A673 (cell line): ENCODE data around the gene WNK2. TPM values are rescaled to one million over a fixed set of nuclear protein-coding genes. Genes with fewer than 3 reads are reported as not detected.

Source experiments
- BruUV-seq: library from RNA; stranded (reverse); fragments of 400-500 nt; replicated peaks from 2 replicates; lab custom pipeline; 2021; lab: Mats Ljungman, UMichigan
- CTCF ChIA-PET: fragments of 300-600 bp; sonication (Branson Sonifier 250); formaldehyde crosslinking; loops from one replicate; lab custom pipeline; 2022; ENCODE audit warnings: antibody characterized with exemption; lab: Charles Lee
- POLR2A ChIA-PET: fragments of 300-600 bp; sonication (Branson Sonifier 250); formaldehyde crosslinking; loops from one replicate; lab custom pipeline; 2022; ENCODE audit warnings: antibody characterized with exemption; ENCODE audit not compliant: low non-redundant PET; lab: Charles Lee
- DNase-seq: peaks from one replicate; pipeline ENCODE4 v3.0.0-alpha.2; 2015; ENCODE audit warnings: low spot score
- H3K27ac ChIP-seq: fragments of 200-600 bp; sonication (generic); 2 replicates; pipeline ENCODE4 v1.5.1; 2016; ENCODE audit warnings: mixed run types, low read depth, mild to moderate bottlenecking, mixed read lengths, antibody characterized with exemption, low read length; ENCODE audit not compliant: poor library complexity, severe bottlenecking
- H3K27me3 ChIP-seq: fragments of 200-600 bp; sonication (generic); replicated peaks from 2 replicates; pipeline ENCODE4 v1.6.1; 2017; ENCODE audit warnings: mixed run types, low read depth, mild to moderate bottlenecking, mixed read lengths, antibody characterized with exemption, low read length; ENCODE audit not compliant: insufficient read depth, poor library complexity
- H3K36me3 ChIP-seq: fragments of 200-600 bp; sonication (generic); 2 replicates; pipeline ENCODE4 v1.6.1; 2016; ENCODE audit warnings: mixed run types, mild to moderate bottlenecking, mixed read lengths, antibody characterized with exemption, low read length; ENCODE audit not compliant: insufficient read depth, poor library complexity, severe bottlenecking
- H3K4me1 ChIP-seq: fragments of 200-600 bp; sonication (generic); 2 replicates; pipeline ENCODE4 v1.6.1; 2017; ENCODE audit warnings: mixed run types, mild to moderate bottlenecking, mixed read lengths, antibody characterized with exemption, low read length; ENCODE audit not compliant: insufficient read depth, poor library complexity, severe bottlenecking
- H3K4me3 ChIP-seq: fragments of 200-600 bp; sonication (generic); 2 replicates; pipeline ENCODE4 v1.5.1; 2016; ENCODE audit warnings: low read depth, mixed run types, mild to moderate bottlenecking, mixed read lengths, low read length; ENCODE audit not compliant: poor library complexity, severe bottlenecking
- H3K9me3 ChIP-seq: fragments of 200-600 bp; sonication (generic); 2 replicates; pipeline ENCODE4 v1.6.1; 2016; ENCODE audit warnings: mixed run types, low read depth, mild to moderate bottlenecking, mixed read lengths, antibody characterized with exemption, low read length; ENCODE audit not compliant: poor library complexity, severe bottlenecking
- CTCF ChIP-seq: fragments of 300-800, 200-600 bp; sonication (generic); conservative IDR thresholded peaks from 2 replicates; pipeline ENCODE4 v1.5.1; 2017; ENCODE audit warnings: low read depth, mild to moderate bottlenecking, antibody characterized with exemption, low read length, moderate library complexity, mixed read lengths
- EZH2 ChIP-seq: fragments of 200-600 bp; sonication (generic); IDR thresholded peaks from 2 replicates; pipeline ENCODE4 v1.6.1; 2017; ENCODE audit warnings: borderline replicate concordance, low read depth, mild to moderate bottlenecking, mixed read lengths, antibody characterized with exemption, low read length; ENCODE audit not compliant: poor library complexity, severe bottlenecking
- intact Hi-C: fragments of 100-400 bp; cut with micrococcal nuclease; formaldehyde crosslinking; loops from one replicate; pipeline ENCODE4 v1.10.0; 2022; ENCODE audit not compliant: unreplicated experiment
- total RNA-seq: library from RNA; stranded (reverse); gene quantifications from 2 replicates; pipeline ENCODE4 v1.2.3, GENCODE V29; 2021

WNK2 gene
- total RNA-seq, 1 experiment from 2014 or later, result 9.6 TPM

- DNase-seq, result no peak
- no peak for TF ChIP-seq CTCF
- no peak for TF ChIP-seq EZH2
- Histone ChIP-seq H3K27me3 (no peaks in the 10 kb centered on the region), H3K27ac (no peak overlapping the region), H3K36me3 (no peaks in the 10 kb centered on the region), H3K9me3 (no peaks in the 10 kb centered on the region), H3K4me3 (no peak overlapping the region), H3K4me1 (no peaks in the 10 kb centered on the region)
- intact Hi-C loops, result no loop called here
- ChIA-PET CTCF (no interaction called here), POLR2A (no interaction called here)
- no TSS peak for BruUV-seq
Measured at GRCh38 chr9:93217706-93218105, 33.8 kb downstream of the WNK2 start.

GRCh38 chr9:93218161-93218560 lies 34.2 kb downstream of the WNK2 start:
- no TSS peak for BruUV-seq
- TF ChIP-seq CTCF (no peak), EZH2 (no peak)
- peaks cover 2% of the 10 kb centered on the region for H3K4me1 ChIP-seq
- DNase-seq, result no peak
- H3K4me3 ChIP-seq, result no peak overlapping the region
- POLR2A ChIA-PET, result no interaction called here
- no peak overlapping the region for H3K27ac ChIP-seq
- CTCF ChIA-PET, result no interaction called here
- H3K27me3 ChIP-seq, result no peaks in the 10 kb centered on the region
- H3K36me3 ChIP-seq, result no peaks in the 10 kb centered on the region
- H3K9me3 ChIP-seq, result no peaks in the 10 kb centered on the region
- intact Hi-C loops, result no loop called here

- Histone ChIP-seq H3K4me1 (peaks cover 9% of the 10 kb centered on the region), H3K27me3 (no peaks in the 10 kb centered on the region), H3K9me3 (no peaks in the 10 kb centered on the region), H3K36me3 (no peaks in the 10 kb centered on the region), H3K4me3 (no peak overlapping the region), H3K27ac (no peak overlapping the region)
- no peak for TF ChIP-seq EZH2
- TF ChIP-seq CTCF, result no peak
- no TSS peak for BruUV-seq
- no peak for DNase-seq
- CTCF ChIA-PET, result no interaction called here
- POLR2A ChIA-PET, result no interaction called here
- intact Hi-C loops, result no loop called here
Measured at GRCh38 chr9:93218671-93219420, 34.9 kb downstream of the WNK2 start.
